ENCODE data around the gene NUDC.
"Not testable (repeated sequence)": the region's sequence is repeated elsewhere in the genome, so short reads cannot be mapped to it uniquely, and the experiment has no call there.

The NUDC gene

DNA sequence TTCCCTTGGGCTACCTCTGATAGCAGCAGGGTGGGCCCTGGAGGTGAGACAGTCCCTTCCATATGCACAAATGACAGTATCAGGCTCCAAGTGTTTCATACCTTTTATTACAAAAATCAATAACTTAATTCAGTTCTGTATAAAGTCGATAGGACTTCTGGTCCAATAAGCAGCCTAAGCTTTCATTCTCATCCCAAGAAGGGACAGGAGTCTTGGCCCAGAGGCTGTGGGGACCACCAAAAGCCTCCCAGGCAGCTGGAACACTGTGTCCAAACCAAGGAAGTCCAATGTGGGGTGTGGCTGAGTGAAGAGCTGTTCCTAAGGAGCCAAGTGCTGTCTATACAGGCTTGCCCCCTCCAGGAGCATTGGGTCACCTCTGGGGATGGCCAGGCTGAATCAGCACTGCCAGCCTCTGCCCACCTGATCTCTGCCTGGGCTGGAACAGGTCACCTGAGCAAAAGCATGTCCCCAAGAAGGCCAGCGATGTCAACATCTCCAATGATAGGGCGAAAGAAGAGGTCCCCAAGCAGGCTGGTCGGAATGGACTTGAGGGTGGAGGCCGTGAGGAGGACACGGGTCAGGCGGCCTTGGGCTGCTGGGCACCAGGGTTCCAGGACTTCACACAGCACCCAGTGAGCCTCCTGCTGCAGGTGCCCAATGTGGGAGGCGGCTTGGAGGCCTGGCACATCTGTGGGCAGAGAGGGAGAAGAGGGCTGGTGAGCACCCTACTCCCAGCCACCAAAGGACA, 10.0 kb upstream of the NUDC start:
- no peak for DNase-seq (ENCODE audit: low spot score)

GRCh38 chr1:26912147-26912490, 9.4 kb upstream of the NUDC start:
- no peak for DNase-seq (ENCODE audit: low spot score)

GRCh38 chr1:26913389-26913753, 8.2 kb upstream of the NUDC start:
- DNase-seq (ENCODE audit: low spot score) = no peak

- DNase-seq (ENCODE audit: low spot score) = no peak
Observed at GRCh38 chr1:26913754-26914619, 7.6 kb upstream of the NUDC start, which contains the start of gene NR0B2. Gene NR0B2 (minus strand): TSS chr1:26913975. CDS start chr1:26913940, 35 bp downstream.

DNA sequence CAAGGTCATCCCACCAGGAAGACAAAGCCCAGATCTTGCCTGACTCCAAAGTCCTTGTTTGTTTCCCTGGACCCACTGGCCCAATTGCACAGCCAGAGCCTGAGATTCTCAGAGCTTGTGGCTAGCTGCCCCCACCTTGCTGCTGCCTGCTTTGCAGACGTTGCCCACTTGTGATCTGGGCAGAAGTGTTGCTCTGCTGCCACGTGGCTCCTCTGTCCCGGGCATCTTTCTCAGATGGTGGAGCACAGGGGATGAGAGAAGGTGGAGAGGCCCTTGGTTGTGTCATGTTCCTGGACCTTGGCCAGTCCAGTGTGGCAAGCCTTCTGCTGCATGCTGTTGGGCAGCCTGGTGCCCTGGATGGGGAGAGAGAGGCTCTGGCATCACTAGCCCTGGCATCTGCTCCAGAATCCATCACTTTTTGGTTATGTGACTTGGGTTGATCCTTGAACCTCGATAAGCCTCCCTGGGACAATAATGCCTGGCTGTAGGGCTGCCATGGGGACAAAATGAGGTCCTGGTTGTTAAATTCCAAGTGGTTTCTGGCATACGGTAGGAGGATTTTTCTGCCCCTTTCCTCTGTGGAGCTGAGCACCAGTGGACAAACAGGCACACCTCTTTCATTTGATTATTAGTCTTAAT, 6.2 kb upstream of the NUDC start:
- no peak for DNase-seq (ENCODE audit: low spot score)

GRCh38 chr1:26921126-26921539, 410 bp upstream of the NUDC start:
- DNase-seq (ENCODE audit: low spot score) = no peak

- no peak for DNase-seq (ENCODE audit: low spot score)
Observed at GRCh38 chr1:26922431-26922729, 837 bp downstream of the NUDC start.

DNA sequence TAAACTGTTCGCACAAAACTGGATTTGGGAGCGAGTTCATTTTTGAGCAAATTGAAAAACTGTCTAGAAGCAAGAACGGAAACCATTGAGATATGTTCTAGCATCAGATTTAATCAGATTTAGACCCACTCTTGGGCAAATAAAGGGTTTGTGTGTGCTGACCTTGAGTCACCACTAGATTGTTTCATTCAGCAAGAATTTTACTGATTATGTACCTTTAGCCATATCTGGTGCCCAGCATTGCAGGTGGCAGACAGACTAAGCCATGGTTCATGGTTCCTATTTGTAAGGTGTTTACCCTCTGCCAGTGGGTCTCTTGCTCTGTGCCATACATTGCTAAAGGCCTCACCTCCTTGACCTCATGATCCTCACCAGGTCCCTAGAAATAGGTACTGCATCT, 1.4 kb downstream of the NUDC start:
- no peak for DNase-seq (ENCODE audit: low spot score)

- no peak for DNase-seq (ENCODE audit: low spot score)
Observed at GRCh38 chr1:26923711-26924110, 2.2 kb downstream of the NUDC start.

- DNase-seq (ENCODE audit: low spot score) = no peak
Observed at GRCh38 chr1:26932531-26932930, 11.0 kb downstream of the NUDC start.

- DNase-seq (ENCODE audit: low spot score) = no peak
Observed at GRCh38 chr1:26936823-26937222, 15.3 kb downstream of the NUDC start.

DNA sequence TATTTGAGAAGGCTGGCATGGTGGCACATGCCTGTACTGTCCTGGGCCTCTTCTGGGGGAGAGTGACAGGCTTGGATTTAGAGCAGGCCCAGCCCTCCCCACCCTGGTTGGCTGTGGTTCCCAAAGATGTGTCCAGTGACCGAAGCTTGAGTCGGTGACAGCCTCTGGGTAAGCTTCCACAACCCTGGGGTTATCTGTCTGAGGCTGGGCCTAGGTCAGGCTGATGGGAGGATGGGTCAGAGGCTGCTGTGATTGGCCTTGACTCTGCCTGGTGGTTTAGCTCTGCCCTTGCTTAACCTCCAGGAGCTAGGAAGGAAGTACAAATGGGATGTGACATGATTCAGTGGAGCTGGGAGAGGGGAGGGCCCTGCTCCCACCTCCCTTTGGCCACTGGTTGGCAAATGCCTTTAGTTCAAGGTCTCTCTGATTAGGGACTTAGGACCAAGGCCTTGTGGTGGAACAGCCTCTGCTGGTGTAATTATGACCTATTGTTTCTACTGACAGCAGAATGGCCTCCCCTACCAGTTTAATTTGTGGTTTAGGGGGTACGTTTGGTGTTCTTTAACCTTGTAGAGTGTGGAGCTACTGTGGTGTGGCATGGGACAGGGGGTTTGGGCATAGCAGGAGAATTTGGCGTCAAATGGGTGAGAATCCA, 16.6 kb downstream of the NUDC start:
- no peak for DNase-seq (ENCODE audit: low spot score)

DNA sequence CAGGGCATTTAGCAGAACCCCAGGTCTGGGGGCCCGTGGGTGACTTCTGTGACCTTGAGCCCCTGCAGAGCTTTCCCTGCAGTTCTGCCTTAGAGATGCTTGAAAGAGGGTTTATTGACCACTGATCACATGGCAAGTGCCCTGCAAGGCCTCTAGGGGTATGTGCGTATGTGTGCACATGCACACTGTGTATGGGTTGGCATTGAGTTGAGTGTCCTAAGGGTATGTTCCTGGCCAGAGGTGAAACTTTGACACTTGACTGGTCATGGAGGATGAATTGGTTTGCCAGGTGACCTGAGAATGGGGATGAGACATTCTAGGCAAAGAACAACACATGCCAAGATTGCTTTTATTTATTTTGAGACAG, 17.1 kb downstream of the NUDC start:
- DNase-seq (ENCODE audit: low spot score) = no peak

DNA sequence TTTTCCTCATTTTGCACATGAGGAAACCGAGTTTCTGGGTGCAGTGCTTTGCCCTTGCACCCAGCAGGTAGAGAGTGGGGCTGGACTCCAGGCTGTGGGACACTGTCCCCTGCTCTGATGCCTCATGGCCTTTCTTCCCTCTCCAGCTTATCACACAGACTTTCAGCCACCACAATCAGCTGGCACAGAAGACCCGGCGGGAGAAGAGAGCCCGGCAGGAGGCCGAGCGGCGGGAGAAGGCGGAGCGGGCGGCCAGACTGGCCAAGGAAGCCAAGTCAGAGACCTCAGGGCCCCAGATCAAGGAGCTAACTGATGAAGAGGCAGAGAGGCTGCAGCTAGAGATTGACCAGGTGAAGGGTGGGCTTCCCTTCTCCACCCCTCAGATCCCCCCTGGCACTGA, 19.8 kb downstream of the NUDC start:
- DNase-seq (ENCODE audit: low spot score) = no peak

GRCh38 chr1:26942656-26943055, 21.1 kb downstream of the NUDC start:
- no peak for DNase-seq (ENCODE audit: low spot score)

DNA sequence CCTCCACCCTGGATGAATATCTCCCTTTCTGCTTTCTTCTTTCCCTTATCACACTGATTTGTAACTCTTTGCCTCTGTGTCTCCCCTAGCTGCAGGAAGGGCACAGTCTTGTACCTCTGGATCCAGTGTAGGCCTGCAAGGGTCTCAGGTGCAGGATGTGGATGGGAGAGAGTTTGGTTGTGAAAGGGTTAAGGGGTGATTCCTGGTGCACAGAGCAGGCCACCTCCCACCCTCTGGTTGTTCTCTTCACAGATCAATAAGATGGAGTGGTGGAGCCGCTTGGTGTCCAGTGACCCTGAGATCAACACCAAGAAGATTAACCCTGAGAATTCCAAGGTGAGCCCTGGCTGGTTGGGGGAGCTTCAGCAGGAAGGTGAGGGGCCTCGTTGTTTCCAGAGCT, 23.6 kb downstream of the NUDC start:
- DNase-seq (ENCODE audit: low spot score) = no peak

DNA sequence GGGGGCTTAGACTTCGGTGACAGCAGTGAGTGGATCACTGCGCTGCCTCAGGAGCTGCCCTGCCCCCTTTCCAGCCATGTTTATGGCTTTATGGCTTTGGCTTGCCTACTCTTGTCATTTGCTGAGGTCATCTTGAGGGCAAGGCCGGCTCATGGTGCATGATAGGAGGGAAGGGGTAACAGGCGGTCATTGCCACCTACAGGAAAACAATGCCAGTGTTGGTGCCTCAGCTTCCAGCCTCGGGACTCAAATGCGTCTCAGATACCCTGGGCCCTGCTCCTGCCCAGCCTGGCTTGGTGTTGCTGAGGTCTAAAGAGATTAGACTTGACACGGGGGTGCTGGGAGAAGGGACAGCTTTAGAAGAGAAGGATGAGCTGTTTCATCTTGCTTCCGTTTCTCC, 24.2 kb downstream of the NUDC start:
- no peak for DNase-seq (ENCODE audit: low spot score)

DNA sequence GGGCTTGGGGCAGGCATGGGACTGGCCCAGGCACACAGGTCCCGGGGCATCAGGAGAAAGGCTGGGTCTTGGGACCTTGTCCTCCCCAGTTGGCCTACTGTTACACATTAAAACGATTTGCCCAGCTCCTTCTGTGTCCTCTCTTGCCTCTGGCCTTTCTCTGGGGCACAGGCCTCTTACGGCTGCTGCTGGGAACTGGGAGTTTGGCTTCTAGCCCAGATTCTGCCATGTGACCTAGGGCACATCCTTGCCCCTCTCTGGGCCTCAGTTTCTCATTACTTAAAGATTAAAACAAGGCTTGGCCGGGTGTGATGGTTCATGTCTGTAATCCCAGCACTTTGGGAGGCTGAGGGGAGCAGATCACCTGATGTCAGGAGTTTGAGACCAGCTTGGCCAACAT, 24.7 kb downstream of the NUDC start:
- DNase-seq (ENCODE audit: low spot score) = no peak

DNA sequence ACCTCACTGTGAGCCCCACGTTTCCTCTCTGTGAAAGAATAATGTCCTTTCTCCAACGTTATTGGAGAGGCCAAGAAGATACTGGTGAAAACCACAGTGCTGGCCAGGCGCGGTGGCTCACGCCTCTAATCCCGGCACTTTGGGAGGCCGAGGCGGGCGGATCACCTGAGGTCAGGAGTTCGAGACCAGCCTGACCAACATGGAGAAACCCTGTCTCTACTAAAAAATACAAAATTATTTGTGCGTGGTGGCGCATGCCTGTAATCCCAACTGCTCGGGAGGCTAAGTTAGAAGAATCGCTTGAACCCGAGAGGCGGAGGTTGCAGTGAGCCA, 27.1 kb downstream of the NUDC start:
- not testable (repeated sequence) for DNase-seq (ENCODE audit: low spot score)

DNA sequence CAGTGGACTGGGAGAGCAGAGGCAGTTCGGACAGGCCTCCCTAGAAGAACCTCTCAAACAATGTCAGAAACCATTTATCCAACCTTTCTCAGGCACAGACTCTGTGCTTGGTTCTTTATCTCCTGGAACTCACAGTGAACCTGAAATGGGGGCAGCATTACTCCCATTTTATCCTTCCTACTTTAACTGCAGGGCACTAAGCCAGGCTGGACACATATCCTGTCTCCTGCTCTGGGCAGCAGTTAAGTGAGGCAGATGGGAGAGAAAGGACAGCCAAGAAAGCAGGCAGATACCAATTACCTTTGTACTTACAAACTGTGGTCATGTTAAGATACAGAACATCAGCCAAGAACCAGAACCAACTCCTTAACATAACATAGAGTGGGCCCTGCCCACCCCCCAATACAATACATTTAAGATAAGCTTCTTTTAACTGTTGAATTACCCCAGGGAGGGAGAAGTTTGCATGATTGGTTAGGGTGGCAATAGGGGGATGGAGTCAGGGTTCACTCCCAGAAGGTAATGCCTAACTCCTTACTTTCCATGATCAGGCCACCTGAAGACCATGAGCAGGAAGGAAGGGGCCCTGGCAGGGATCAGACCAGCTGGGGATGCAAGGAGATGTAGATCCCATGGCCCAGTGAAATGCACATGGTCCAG, 27.9 kb downstream of the NUDC start:
- no peak for DNase-seq (ENCODE audit: low spot score)

DNA sequence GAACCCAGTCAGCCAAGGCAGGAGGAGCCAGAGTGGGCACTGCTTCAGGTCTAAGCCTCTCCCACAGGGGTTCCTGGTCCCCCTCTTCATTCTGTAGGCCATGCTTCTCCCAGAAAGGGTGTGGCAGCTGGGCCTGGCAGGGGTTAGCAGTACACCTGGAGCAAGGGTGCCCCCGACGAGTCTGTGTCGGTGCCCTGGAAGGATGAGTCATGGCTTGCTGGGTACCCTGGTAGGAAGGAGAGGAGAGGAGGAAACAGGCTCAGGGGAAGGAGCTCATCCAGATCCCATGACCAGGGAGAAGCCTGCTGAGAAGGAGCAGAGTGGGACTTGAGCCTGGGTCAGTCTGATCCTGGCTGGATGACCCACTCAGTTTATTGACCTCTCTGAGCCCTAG, 28.4 kb downstream of the NUDC start:
- no peak for DNase-seq (ENCODE audit: low spot score)

GRCh38 chr1:26950602-26951001, 29.1 kb downstream of the NUDC start:
- no peak for DNase-seq (ENCODE audit: low spot score)
